GM21786 (cell line): ENCODE measurements around the gene ATXN1.

Experiments
- ATAC-seq: cut with Tn5 transposase; IDR thresholded peaks from one replicate; pipeline ENCODE4 v1.9.1; 2021; ENCODE audit not compliant: unreplicated experiment

The ATXN1 gene

DNA sequence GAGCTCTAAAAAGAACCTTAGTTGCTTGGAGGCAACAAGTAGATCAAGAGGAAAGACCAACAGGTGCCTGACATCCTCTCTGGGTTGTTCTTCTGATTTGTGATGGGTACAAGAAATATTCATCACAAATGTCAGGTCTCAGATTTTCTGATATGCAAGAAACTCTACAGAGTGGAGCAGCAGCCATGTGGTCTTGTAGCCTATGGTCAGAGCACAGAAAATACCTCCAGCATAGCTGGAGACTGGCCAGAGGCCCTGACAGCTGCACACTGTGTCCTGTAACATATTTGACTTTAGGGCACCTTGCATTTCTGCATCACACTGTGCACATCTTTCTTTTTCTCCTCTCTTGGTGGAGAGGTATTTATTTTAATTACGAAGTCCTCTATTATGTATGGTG, 406.6 kb downstream of the ATXN1 start:
- no peak for ATAC-seq

DNA sequence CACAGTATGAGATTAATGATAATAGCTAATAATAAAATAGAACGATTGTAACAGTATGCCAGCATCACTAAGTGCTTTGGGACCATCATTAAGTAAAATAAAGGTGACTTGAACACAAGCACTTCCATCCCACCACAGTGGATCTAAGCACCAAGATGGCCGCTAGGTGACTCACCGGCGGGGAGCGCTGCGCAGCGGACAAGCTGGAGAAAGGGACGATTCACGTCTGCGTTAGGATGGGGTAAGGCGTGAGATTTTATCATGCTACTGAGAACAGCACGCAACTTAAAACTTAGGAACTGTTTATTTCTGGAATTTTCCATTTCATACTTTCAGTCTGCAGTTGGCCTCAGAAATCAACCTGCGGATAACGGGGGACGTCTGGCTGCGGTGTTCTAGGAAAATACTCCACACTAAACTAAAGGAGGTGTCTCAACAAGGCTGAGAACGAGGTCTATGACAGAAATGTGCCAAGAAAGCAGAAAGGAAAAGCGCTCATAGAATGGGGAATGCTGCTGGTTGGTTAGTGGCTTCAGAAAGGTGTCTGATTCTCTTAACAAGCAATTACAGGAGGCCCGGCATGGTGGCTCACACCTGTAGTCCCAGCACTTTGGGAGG, 408.3 kb downstream of the ATXN1 start:
- no peak for ATAC-seq

DNA sequence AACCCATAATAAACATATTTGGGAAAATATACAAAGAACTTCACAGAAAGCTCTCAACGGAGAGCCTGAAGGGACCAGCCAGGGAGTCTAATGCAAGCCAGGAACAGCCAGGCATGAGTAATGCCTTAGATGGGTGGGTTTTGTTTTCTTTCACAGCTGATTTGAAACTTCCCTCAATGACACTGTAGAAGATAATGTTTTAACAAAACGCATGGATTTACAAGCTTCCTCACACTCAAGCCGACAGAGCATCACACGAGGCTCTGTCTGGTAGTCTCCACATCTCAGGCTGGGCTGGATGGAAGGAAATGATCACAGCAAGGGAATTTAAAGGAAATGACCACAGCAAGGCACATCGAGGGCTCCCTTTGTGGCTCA, 409.0 kb downstream of the ATXN1 start:
- ATAC-seq, result no peak

DNA sequence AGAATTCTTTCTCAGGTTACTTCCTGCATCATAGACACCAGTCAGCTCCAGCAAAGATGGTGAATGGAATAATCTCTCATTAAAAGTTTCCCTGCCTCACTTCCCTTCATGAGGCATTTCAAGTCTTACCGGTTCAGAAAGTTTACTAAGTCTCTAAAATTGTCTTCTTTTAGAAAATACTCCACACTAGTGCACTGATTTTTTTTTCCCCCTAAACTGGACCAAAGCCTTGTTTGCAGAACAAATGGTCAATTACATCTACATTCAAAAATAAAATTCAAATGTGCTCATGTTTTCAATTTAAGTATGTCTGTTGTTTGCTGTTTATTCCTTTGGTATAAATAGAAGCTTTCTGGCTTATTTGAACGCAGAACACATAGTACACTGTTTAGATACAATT, 411.7 kb downstream of the ATXN1 start:
- ATAC-seq, result no peak

DNA sequence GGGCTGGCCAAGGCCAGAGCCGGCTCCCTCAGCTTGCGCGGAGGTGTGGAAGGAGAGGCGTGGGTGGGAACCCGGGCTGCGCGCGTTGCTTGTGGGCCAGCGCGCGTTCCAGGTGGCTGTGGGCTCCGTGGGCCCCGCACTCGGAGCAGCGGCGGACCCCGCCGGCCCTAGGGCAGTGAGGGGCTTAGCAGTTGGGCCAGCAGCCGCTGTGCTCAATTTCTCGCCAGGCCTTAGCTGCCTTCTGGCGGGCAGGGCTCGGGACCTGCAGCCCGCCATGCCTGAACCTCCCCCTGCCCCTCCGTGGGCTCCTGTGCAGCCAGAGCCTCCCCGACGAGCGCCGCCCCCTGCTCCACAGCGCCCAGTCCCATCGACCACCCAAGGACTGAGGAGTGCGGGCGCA, 414.4 kb downstream of the ATXN1 start:
- ATAC-seq, result no peak

DNA sequence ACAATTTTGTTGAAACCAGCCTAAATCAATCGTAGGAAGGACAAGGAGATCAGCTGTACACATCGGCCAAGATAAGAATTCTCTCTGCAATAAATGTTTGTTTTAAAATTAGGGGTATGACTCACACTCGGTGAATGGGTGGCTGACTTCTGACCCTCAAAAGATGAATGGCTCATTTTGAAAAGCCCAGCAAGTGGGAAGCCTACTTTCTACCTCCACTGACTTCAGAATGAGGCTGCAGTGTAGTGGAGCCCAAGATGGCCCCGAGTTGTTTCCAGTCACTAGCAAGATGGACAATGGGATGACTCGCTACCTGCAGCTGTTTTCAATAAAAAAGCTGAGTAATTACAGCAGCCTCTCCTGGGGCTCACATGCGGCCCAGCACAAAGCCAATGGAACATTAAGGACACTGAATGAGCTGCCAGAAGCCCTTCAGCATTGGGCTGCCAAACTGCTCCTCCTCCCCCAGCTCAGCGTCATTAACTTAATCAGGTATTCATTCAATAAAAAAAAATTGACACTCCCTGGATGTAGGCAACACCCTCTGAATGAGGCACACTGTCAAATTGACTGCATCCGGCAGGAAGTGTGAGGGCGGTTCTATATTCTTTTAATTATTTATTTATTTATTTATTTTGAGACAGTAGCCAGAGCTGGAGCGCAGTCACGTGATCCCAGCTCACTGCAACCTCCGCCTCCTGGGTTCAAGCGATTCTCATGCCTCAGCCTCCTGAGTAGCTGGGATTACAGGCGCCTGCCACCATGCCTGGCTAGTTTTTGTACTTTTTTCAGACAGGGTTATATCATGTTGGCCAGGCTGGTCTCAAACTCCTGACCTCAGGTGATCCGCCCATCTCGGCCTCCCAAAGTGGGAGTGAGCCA, 415.6 kb downstream of the ATXN1 start:
- ATAC-seq, result no peak

DNA sequence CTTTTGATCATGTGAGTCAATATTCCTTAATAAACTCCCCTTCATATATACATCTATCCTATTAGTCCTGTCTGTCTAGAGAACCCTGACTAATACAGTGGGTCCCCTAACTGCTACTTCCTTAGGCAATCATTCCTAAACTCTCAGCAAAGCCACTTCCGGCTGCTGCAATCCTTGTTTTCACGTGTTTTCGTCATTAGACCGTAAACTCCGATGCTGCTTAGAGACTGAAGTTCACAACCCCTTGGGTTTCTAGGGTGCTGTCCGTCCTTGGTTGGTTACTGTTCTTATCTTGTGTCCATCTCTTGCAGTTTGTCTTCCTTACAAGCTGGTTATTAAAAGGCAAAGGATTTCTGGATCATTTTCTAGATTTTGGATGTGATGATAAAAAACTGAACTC, 416.5 kb downstream of the ATXN1 start:
- no peak for ATAC-seq

DNA sequence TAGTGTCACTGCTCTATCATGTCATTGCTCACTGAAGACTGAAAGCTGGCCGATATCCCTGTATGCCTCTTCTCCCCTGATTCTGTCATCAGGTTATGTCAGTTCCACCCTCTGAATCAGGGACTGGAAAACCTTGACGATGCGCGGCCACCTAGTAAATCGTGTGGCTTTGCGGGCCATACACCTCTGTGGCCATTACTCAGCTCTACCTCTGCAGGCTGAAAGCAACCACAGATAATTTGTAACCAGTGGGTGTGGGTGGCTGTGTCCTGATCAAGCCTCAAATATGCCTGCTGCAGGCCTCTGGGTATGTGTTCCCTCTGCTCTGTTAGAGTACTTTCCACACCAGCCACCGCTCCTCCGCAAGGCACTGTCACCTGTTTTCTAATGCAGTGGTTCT, 417.7 kb downstream of the ATXN1 start:
- ATAC-seq, result no peak

DNA sequence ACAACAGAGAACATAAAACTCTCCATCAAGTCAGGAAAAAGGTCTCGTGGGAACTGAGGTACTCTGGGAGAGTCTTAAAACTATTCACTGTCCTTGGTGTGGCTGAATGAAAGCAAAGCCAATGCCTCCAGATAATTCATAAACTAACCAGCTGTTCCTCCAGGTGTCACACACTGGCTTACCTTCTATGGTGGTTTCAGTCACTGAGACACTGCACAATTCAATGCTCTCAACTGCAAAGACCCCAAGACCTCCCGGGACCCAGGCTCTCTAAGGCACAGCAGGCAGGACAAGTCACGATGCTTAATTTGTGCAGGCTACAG, 422.0 kb downstream of the ATXN1 start:
- no peak for ATAC-seq

DNA sequence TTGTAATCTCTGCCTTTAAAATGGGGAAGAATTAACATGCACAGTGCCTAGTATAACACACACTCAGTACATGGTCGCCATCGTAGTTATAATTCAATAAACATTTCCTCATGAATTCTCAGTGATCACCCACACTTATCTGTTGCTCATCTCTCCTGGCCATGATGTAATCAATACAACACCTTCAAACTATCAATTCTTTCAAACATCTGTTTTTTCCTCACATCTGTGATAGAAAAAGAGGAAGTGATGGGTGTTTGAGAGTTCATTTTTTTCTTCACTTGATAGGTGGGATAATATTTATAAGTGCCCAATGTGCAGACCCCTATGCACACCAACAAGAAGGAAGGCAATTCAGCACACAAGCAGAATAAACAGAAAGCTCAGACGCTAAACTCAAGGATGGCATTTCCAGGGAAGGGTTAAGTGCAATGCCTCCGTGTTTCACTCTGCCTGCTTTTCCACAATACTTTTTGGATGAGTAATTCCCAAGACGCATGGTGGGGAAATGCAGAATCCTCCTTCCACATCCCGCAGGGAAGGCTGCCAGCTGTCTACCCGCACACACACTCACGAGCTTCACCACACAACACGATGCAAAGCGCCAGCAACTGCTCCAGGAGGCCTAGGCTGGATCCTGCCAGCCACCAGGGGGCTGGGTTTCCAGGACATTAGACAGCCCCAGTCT, 422.5 kb downstream of the ATXN1 start:
- ATAC-seq, result no peak

DNA sequence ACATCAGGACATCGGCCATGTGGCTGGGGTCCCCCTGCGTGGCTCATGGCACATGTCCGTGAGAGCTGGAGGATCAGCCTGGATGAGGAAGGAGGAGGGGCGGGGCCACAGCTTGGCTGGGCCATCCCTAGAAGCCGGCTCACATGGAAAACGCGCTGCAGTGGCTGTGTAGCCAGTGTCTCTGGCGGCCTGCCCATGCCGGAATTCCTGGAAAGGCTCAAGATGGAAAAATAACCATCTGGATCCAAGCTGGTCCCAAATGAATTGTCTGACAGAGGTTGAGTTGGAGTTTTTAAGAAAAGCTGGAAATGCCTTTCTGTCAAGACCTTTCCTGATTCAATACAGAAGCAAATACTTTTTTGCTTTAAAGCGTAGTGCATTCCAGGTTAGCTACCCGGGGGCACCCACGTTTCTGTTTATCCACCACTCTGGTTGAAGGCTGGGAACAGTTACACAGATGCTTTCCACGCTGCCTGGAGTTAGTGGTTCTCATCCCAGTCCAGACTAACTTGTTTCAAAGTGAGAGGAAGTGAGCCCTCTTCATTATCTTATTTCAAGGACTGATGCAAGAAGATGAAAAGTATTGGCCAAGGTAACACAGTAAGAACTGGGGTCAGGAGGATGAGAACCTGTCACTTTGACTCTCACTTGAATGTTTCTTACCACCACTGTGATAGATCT, 423.8 kb downstream of the ATXN1 start:
- ATAC-seq, result no peak

DNA sequence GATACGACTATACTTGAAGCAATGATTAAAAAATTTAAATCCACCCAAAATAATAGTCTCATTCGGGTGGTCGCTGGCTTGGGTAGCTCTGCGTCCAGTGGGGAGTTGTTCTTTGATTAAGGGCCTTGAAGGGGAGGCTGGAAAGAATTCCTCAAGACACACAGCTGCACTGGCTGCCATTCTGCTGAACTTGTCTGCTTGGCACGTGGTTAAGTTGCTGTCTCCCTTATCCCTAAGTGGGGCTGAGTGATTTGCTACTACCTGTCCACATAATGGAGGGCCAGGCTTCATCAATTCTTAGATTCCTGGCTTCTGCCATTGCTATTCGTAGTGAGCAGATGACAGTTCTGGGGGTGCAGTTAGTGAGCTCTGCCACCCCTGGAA, 424.4 kb downstream of the ATXN1 start:
- ATAC-seq, result no peak

DNA sequence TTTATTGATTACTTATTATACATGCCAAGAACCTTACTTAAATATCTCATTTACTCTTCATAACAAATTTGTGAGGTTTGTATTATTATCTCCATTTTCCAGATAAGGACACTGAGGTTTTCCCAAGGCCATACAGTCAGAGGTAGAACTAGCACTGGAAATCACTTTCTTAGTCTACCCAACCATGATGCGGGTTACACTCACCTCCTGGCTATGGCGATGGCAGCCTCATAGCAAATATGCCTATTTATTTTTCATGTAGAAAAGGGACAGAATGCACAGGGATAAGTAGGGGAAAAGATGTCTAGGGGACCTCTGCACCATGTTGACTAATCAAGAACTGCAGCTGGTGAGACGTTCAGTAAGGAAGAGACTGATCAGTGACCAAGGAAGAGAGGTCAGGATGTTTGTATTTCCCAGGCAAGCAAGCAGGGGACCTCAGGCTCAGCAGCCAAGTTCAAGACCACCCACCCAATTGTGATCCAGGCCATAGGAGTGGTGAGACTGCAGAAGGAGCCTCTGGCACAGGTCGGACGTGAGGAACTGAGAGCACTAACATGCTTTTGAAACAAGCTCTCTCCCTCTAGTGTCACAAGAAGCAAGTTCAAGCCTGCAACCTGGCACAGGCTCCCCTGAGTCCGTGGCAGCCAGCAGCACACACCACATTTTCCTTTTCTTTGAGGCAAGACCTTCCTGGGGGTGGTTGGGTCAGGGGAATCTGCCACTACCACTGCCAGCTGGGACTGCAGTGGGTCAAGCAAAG, 425.0 kb downstream of the ATXN1 start:
- no peak for ATAC-seq

DNA sequence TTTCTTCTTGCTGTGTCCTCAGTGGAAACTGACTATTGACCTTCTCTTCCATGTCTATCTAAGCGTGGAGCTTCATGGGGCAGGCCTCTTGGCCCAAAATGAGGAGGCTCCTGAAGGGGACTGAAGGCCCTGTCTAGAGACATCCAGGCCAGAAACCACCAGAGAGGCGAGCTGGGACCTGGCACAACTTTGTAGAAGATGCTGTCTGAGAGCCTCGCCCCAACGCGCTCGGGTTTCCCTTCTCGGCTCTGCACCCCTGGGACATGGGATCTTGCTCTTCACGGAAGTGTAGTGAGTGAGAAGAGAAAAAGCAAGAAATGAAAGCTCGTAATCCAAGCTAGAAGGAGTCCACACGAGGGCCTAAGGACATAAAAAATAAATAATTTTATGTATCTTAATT, 426.1 kb downstream of the ATXN1 start:
- no peak for ATAC-seq

DNA sequence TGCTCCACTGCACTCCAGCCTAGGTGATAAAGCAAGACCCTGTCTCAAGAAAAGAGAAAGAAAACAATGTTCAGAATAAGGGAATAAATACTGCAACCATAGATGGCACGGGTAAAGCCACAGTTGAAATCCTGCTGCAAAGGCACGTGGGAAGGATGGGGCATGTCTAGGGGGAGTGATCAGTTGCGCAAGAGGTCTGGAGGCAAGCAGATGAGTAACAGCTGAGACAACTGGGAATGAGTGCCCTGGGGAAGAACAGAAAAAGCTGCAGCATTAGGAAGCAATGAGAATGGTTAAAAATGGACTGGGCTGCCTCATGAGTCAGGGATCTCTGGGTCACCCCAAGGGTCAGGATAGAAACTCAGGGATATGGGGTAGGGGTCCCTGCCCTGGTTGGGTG, 426.6 kb downstream of the ATXN1 start:
- no peak for ATAC-seq

DNA sequence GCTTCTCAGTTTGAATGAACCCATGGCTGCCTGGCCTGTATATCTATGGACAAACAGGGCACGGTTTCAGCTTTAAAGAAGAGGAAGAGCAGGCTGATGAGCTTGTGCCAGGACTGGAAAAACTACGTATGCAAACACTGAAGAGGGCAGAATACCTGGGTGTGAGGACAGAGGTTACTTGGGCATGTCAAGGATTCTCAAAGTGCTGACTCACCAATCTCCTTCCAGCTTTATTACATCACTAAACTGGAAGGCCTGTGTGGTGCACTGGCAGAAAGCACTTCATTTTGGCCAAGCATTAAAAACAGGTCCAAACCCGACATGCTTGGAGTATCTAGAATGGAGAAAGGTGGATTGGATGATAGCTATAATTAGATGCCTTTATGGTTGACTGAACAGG, 427.7 kb downstream of the ATXN1 start:
- ATAC-seq, result no peak

DNA sequence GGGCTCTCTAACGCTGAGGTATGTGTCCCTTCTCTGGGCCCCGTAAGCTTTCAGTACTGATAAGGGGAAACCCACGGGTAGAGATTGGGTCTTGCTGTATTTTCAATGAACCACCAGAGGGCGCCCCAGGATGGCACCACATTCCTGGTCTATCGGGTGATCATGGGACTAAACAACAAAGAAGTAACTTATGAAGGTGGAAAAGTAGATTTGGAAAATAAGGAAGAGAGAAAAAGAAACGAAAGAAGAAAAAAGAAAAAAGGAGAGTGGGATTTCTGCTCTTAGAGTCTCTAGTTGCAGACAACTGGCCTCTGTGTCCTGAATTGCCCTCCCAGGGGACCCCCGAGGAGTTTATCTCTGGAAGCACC, 429.1 kb downstream of the ATXN1 start:
- peak; percentile 88 for ATAC-seq

DNA sequence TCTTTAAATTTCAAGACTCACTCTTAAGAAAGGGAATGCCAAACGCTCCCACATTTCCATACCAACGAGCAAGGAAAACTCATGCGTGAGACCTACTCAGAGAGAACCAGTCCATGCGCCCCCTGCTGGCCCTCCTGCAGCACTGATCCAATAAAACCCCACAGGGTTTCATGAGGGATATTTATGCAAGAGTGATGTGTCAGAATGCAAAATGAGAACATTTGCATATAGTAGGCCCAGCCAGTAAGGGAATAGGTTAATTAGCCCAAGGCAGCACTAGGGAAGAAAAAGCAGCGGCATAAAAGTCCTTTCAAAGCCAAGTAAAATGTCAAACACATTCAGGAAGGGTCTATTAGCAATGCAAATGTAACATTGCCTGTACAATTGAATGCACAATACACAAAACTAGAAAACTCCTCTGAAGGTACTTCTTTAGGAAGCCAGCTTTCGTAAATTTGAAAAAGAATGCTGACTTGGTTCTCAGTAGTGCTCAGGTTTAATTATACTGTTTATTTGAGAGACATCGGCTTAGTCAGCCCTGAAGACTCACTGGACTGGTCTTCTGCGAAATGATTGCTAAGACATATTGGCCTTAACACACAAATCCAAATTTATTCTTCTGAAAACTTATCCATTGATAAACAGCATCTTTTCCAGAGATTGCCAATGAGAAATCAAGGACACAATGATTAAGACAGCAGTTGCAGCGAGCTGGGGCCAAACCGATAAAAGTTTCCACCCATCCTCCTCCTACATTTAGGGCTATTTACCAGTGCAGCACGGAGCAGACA, 429.7 kb downstream of the ATXN1 start:
- ATAC-seq, result no peak

DNA sequence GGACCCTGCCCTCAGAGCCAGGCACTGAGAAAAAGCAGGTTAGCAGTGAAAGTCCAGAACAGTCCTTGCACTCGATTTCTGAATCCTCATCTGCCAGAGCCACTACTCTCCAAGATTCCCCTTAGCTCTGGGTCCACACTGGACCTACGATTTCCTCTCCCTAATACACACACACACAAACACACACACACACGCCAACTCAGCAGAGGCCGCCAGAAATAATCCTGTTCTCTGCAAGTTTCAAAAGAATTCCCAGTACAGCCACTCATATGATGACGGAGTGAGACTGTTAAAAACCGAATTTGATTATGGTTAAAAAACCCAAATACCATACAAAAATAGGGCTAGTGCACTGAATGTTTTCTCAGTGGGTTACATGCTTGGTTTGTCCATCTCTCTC, 432.0 kb downstream of the ATXN1 start:
- ATAC-seq, result no peak

DNA sequence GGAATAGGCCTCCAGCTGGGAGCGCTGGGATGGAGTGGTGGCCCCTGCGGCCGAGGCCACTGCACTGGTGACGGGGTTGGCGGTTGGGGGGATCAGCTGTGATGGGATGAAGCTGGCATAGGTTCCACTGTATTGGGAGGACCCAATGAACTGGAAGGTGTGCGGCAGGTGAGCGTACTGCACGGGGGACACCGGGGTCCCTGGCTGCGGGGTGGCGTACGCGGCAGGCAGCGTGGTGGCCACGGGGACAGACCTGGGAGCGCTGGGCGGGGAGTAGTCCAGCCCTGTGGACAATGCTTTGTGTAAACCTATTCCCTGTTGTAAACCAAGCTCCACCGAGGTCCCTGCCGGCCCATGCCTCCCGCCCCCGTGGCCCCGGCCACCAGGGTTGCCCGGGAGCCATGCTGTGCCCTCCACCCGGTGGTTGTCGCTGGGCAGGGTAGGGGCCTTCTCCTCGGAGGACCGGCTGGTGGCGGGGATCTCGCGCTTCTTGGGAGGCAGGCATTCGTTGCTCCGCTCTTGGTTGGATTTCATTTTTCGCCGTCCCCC, 433.4 kb downstream of the ATXN1 start:
- ATAC-seq, result no peak
